K562 (cell line): Measurements from ENCODE around the gene IL17RC. TPM values are rescaled to one million over a fixed set of nuclear protein-coding genes. Genes with fewer than 3 reads are reported as not detected.

ENCODE experiments used
- AFF1 ChIP-seq, 2 experiments: fragments of 450-650 bp; IDR thresholded peaks; 2 replicates each; pipeline ENCODE4 v1.6.1; 2018; ENCODE audit warnings: mild to moderate bottlenecking in 2 of 2, low read depth in 1 of 2; ENCODE audit not compliant: partially characterized antibody in 2 of 2
- E2F5 ChIP-seq: sonication (generic); formaldehyde crosslinking; IDR thresholded peaks from 2 replicates; pipeline ENCODE4 v1.8.0; 2022; ENCODE audit warnings: mild to moderate bottlenecking, missing genetic modification reagents
- E4F1 ChIP-seq: fragments of 250-450 bp; sonication (Bioruptor Pico); IDR thresholded peaks from 2 replicates; pipeline ENCODE4 v1.5.0; 2021; ENCODE audit warnings: mild to moderate bottlenecking, borderline replicate concordance
- ETV6 ChIP-seq, 3 experiments: fragments of 150-350 bp in 1 of 3; sonication (generic) in 1 of 3; formaldehyde crosslinking in 1 of 3; IDR thresholded peaks; 2 replicates each; pipeline versions ENCODE4 v1.6.1 to v1.8.0; 2014 to 2022; ENCODE audit warnings: borderline replicate concordance in 2 of 3, low read depth in 2 of 3, antibody characterized with exemption in 1 of 3, low read length in 1 of 3, mild to moderate bottlenecking in 1 of 3, missing genetic modification reagents in 1 of 3
- HDAC2 ChIP-seq: fragments of 450-650 bp; IDR thresholded peaks from 2 replicates; pipeline ENCODE4 v1.6.1; 2016; ENCODE audit warnings: mild to moderate bottlenecking
- ID3 ChIP-seq, 2 experiments: fragments of 250-450 bp in 1 of 2; fragments of 450-650 bp in 1 of 2; sonication (Bioruptor Pico) in 1 of 2; IDR thresholded peaks; 2 replicates each; pipeline versions ENCODE4 v1.6.1 to v1.8.0; 2016 to 2021; ENCODE audit warnings: mild to moderate bottlenecking in 2 of 2, moderate library complexity in 2 of 2, missing compliant biosample characterization in 1 of 2, missing genetic modification characterization in 1 of 2
- KDM5B ChIP-seq: fragments of 200-600 bp; sonication (generic); IDR thresholded peaks from 2 replicates; pipeline ENCODE4 v1.6.1; 2012; ENCODE audit warnings: low read depth, mild to moderate bottlenecking, moderate library complexity, low read length, control low read depth, inconsistent platforms; ENCODE audit not compliant: insufficient replicate concordance
- POLR2AphosphoS5 ChIP-seq: IDR thresholded peaks from 2 replicates; pipeline ENCODE4 v1.6.1; 2011; ENCODE audit warnings: mild to moderate bottlenecking, low read depth, low read length, moderate library complexity; ENCODE audit not compliant: control insufficient read depth, insufficient read depth
- POLR2B ChIP-seq: fragments of 450-650 bp; IDR thresholded peaks from 2 replicates; pipeline ENCODE4 v1.6.1; 2018; ENCODE audit warnings: low read depth; ENCODE audit not compliant: partially characterized antibody
- SMARCA4 ChIP-seq: fragments of 450-650 bp; IDR thresholded peaks from 2 replicates; pipeline ENCODE4 v1.6.1; 2016
- SNIP1 ChIP-seq: fragments of 450-650 bp; IDR thresholded peaks from 2 replicates; pipeline ENCODE4 v1.7.1; 2017; ENCODE audit warnings: low read depth, mild to moderate bottlenecking
- SPI1 ChIP-seq: IDR thresholded peaks from 2 replicates; pipeline ENCODE4 v1.6.1; 2011; ENCODE audit warnings: low read depth, low read length, control low read depth, borderline replicate concordance
- TBL1XR1 ChIP-seq, 2 experiments: IDR thresholded peaks; 2 replicates each; pipeline ENCODE4 v1.6.1; 2012; ENCODE audit warnings: improper control_type of control experiment in 2 of 2, low read length in 2 of 2, mild to moderate bottlenecking in 1 of 2
- ZNF785 ChIP-seq: fragments of 250-450 bp; sonication (Bioruptor Pico); IDR thresholded peaks from 2 replicates; pipeline ENCODE4 v1.4.0; 2020; ENCODE audit warnings: mild to moderate bottlenecking
- polyA plus RNA-seq, 8 experiments: library from polyadenylated mRNA; depleted of rRNA in 4 of 8; stranded (reverse) in 5 of 8; unstranded in 3 of 8; fragments of >200 nt; fragmentation: Nextera tagmentation in 2 of 8; fragmentation: Illumina TruSeq in 1 of 8; extraction: Ambion mirVana in 2 of 8; extraction: Trizol in 1 of 8; gene quantifications; 2 replicates each; pipeline versions ENCODE4 v1.2.1 to v1.2.3, GENCODE V29; 2011 to 2014; ENCODE audit warnings: inconsistent platforms in 1 of 8, missing spikeins in 1 of 8
- total RNA-seq, 7 experiments: library from RNA; depleted of rRNA in 6 of 7; stranded (reverse); fragments of >200 nt in 6 of 7; fragmentation: Illumina TruSeq in 2 of 7; extraction: Trizol in 2 of 7; gene quantifications; 2 replicates each; pipeline versions ENCODE4 v1.2.1 to v1.2.3, GENCODE V29; 2011 to 2021; ENCODE audit warnings: low replicate concordance in 1 of 7

The IL17RC gene
- total and polyA plus RNA-seq, 9 of the 15 experiments (the other 6 are each of a cell fraction or from before 2014, with no cell fraction given), result 0.15 to 11.4 (median 7.1) TPM; not detected in 1

GRCh38 chr3:9978710-9979305, 61.9 kb downstream of the IL17RC start (continued):
- TF ChIP-seq ETV6 (IDR thresholded peaks at IDR 0.05; ENCODE audit: borderline replicate concordance in 1 of 2, low read depth in 2 of 2, low read length in 1 of 2) (no peak), ETV6 (CRISPR knock-in tag; IDR thresholded peaks at IDR 0.05; ENCODE audit: borderline replicate concordance) (no peak), E2F5 (CRISPR knock-in tag) (no peak), HDAC2 (peak; percentile 20), AFF1 (IDR thresholded peaks at IDR 0.05; ENCODE audit: low read depth in 1 of 2, partially characterized antibody in 2 of 2) (no peak), ID3 (CRISPR knock-in tag; IDR thresholded peaks at IDR 0.05) (no peak), ID3 (tag; IDR thresholded peaks at IDR 0.05) (peak; percentile 72; the same call in 1 of the 2 replicates), POLR2B (no peak), ZNF785 (no peak), KDM5B (no peak), POLR2AphosphoS5 (peak; percentile 97), E4F1 (CRISPR knock-in tag) (no peak), SMARCA4 (peak; percentile 95), SNIP1 (no peak), SPI1 (no peak), TBL1XR1 (IDR thresholded peaks at IDR 0.05; ENCODE audit: low read length in 2 of 2) (peak in 1 of 2 experiments; percentile 89; a peak in 2 of 4 replicates)
